Germinal center (tissue), 1 donor: ENCODE data around the gene C1S.
"Not testable (repeated sequence)": the region's sequence is repeated elsewhere in the genome, so short reads cannot be mapped to it uniquely, and the experiment has no call there.

Source experiments
- DNase-seq: peaks from one replicate; pipeline ENCODE4 v3.0.0; 2012; ENCODE audit warnings: mixed read lengths, low spot score

C1S gene

DNA sequence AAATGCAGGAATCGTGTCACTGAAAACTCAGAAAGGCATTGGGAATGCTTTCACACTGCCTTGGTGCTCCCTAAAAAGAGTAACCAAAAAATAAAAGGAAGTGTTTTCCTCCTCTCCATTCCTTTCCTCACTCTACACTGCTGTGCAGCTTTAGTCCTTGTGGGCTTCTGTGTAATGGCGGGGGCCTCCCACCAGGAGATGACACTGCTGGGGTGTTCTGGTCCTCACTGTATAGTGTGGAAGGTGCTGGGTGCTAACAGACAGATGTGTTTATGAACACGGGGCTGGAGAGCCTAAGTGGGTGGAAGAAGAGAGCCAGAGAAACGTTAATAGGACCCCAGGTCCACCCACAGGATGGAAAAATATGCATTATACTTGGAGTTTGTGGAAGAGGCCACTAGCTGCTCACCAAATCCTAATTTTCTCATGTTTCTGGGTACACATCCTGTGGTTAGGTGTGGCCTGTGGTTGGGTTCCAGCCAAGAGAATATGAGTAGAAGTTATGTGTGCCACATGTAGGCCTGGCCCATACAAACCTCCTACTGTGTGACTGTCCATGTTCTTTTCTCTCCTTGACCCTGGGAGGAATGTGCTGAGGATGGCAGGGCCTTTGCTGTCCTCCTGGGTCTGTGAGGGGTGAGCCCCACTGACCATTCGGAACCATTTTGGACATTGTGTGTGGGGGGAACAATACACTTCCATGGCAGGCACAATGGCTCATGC, 14.0 kb upstream of the C1S start:
- no peak for DNase-seq

GRCh38 chr12:7047306-7047705, 13.2 kb upstream of the C1S start:
- no peak for DNase-seq

GRCh38 chr12:7049445-7049951, 11.0 kb upstream of the C1S start:
- DNase-seq: not testable (repeated sequence)

- DNase-seq: not testable (repeated sequence)
Measured at GRCh38 chr12:7049973-7050372, 10.5 kb upstream of the C1S start.

GRCh38 chr12:7054925-7055324, 5.6 kb upstream of the C1S start:
- DNase-seq: no peak

- not testable (repeated sequence) for DNase-seq
Measured at GRCh38 chr12:7055736-7056135, 4.8 kb upstream of the C1S start.

GRCh38 chr12:7058163-7058845, 2.2 kb upstream of the C1S start:
- DNase-seq: no peak

DNA sequence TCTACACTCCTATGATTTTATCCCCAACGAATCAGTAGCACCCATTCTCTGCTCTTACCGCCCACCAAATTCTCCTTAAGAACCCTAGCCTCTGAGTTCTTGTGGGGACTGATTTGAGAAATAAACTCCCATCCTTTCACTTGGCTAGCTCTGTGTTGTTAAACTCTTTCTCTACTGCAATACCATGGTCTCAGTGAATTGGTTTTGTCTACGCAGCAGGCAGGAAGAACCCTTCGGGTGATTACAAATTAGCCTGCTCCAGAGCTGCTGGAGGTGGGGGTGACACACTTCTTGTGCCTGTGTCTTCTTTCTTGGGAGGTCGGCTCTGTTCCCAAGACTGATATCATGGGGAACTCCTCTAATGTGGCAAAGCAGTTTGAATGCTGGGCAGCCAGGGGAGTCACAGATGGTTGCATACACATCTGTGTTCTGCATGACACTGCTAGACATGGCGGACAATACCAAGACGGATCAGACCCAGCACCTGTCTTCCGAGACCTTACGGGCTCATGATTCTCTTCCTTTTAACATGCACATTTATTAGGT, 1.6 kb upstream of the C1S start:
- no peak for DNase-seq

GRCh38 chr12:7059780-7060179, 738 bp upstream of the C1S start:
- no peak for DNase-seq

DNA sequence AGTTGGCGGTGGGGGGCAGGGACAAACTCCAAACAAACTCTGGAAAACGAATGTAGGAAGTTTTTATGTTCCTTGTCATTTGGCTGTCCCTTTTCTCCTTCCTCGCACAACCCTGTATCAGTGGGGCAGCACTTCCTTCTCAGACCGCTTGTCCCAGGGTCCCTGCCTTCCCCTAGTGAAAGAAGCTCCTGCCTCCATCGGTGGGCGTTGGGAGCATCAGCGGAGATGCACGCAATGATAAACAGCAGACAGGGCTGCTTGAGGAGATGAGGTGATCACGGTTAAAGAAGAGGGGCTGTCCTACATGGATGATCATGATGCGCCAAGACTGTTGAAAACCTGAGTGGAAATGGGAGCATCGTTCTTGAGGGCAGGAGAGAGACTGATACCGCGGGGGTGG, 620 bp downstream of the C1S start:
- DNase-seq: no peak

- DNase-seq: no peak
Measured at GRCh38 chr12:7061596-7061995, 1.1 kb downstream of the C1S start.

- no peak for DNase-seq
Measured at GRCh38 chr12:7064516-7064915, 4.0 kb downstream of the C1S start.

DNA sequence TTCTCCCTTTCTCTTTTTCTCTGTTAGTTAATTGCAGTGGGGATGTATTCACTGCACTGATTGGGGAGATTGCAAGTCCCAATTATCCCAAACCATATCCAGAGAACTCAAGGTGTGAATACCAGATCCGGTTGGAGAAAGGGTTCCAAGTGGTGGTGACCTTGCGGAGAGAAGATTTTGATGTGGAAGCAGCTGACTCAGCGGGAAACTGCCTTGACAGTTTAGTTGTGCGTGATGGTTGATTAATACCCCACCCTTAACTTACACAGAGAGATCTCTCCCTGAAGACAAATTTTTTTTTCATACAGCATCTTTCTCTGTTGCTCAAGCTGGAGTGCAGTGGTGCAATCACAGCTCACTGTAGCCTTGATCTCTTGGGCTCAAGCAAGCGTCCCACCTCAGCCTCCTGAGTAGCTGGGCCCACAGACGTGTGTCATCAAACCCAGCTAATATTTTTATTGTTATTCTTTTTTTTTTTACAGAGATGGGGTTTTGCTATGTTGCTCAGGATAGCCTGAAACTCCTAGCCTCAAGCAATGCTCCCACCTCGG, 4.6 kb downstream of the C1S start:
- DNase-seq: no peak

GRCh38 chr12:7066596-7066995, 6.1 kb downstream of the C1S start:
- DNase-seq: no peak

GRCh38 chr12:7067096-7067495, 6.6 kb downstream of the C1S start:
- no peak for DNase-seq

GRCh38 chr12:7068240-7068993, 7.9 kb downstream of the C1S start:
- DNase-seq: no peak

- no peak for DNase-seq
Measured at GRCh38 chr12:7068994-7069346, 8.5 kb downstream of the C1S start.

DNA sequence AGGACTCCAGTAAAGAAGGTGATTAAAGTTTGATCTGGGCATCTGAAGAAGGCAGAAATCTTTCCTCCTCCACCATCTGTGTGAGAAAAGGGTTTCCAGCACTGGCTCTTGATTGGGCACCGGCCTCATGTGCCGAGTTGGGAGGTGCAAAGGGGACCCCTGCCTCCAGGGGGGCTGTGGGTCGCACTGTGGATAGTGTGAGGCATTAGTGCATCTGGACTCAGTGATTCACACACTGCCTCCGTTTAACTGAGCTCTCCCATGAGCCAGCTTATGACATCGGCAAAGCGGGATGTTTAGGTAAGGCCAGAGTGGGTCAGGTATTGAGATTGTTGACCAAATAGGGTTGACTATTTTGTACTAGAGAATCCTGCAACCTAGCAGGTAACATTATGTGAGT, 8.9 kb downstream of the C1S start:
- DNase-seq: no peak

DNA sequence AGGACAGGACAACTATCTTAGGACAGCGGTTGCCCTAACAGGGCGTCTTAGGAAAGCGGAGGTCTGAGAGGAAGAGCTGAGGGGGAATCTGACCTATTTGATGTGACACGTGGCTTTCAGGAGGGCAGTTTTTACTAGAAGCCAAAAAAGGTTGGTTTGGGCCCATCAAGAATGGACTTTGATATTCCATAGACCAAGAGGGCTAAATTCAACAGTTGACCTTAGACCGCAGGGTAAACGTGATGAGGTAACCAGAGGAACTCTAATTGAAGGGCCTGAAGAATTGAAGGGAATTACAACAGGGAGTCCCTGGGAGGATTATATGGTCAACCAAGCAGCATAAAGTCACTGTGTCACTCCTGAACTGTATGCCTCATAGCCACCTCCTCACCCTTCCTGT, 11.5 kb downstream of the C1S start:
- DNase-seq: no peak

- no peak for DNase-seq
Measured at GRCh38 chr12:7072554-7072953, 12.0 kb downstream of the C1S start.

DNA sequence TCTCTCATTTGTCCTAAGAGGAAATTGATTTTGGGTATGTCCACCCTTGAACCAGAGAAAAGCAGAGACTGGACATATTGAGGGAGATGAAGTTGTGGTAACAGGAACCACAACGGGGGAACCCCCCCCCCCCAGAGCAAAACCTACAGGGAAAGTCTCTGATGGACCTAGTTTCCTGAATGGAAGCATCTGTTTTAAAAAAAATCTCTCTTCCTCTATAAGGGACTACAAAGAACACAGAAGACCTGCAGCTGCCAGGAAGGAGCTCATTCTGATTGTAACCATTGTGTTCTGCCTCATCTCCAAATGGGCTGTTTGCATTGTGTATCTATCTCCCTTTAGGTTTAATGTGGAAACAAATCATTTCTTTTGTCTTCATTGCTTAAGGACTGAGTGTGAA, 13.4 kb downstream of the C1S start:
- DNase-seq: no peak

- no peak for DNase-seq
Measured at GRCh38 chr12:7075518-7075917, 15.0 kb downstream of the C1S start.
